OCI-LY1 (cell line): Measurements from ENCODE around the gene UBE2G1.

Source experiments
- H2AFZ ChIP-seq: fragments of 200-600 bp; sonication (generic), shearing (Covaris generic); 2 replicates; pipeline ENCODE4 v1.6.0; 2014; ENCODE audit warnings: antibody characterized with exemption, mild to moderate bottlenecking, low read length
- H3F3A ChIP-seq: fragments of 200-600 bp; sonication (generic), shearing (Covaris generic); 2 replicates; pipeline ENCODE4 v1.6.0; 2014; ENCODE audit warnings: mild to moderate bottlenecking, antibody characterized with exemption, low read length, moderate library complexity; ENCODE audit not compliant: insufficient read depth
- H3K27ac ChIP-seq: fragments of 200-600 bp; sonication (generic); 2 replicates; pipeline ENCODE4 v1.5.1; 2014; ENCODE audit warnings: low read length, mixed run types, mild to moderate bottlenecking, low read depth; ENCODE audit not compliant: poor library complexity, severe bottlenecking
- H3K27me3 ChIP-seq: fragments of 200-600 bp; sonication (generic); 2 replicates; pipeline ENCODE4 v1.6.0; 2014; ENCODE audit warnings: antibody characterized with exemption, mild to moderate bottlenecking, low read length, moderate library complexity; ENCODE audit not compliant: insufficient read depth
- H3K36me3 ChIP-seq: fragments of 200-600 bp; sonication (generic); 2 replicates; pipeline ENCODE4 v1.6.1; 2014; ENCODE audit warnings: mild to moderate bottlenecking, antibody characterized with exemption, low read length, moderate library complexity, mixed read lengths; ENCODE audit not compliant: insufficient read depth
- H3K4me1 ChIP-seq: fragments of 200-600 bp; sonication (generic); 2 replicates; pipeline ENCODE4 v1.5.1; 2014; ENCODE audit warnings: mild to moderate bottlenecking, low read length, moderate library complexity; ENCODE audit not compliant: insufficient read depth, severe bottlenecking
- H3K4me2 ChIP-seq: fragments of 200-600 bp; sonication (generic), shearing (Covaris generic); 2 replicates; pipeline ENCODE4 v1.6.1; 2014; ENCODE audit warnings: low read length
- H3K4me3 ChIP-seq: fragments of 200-600 bp; sonication (generic); 2 replicates; pipeline ENCODE4 v1.5.1; 2014; ENCODE audit warnings: low read length, low read depth, mild to moderate bottlenecking, mixed read lengths; ENCODE audit not compliant: poor library complexity, severe bottlenecking
- H3K79me2 ChIP-seq: fragments of 200-600 bp; shearing (Covaris generic); 2 replicates; pipeline ENCODE4 v1.6.1; 2016; ENCODE audit warnings: mixed run types, low read length, mixed read lengths; ENCODE audit not compliant: insufficient read depth
- H3K9ac ChIP-seq: fragments of 200-600 bp; sonication (generic), shearing (Covaris generic); 2 replicates; pipeline ENCODE4 v1.6.1; 2014; ENCODE audit warnings: mild to moderate bottlenecking, low read length, mixed read lengths
- H3K9me2 ChIP-seq: fragments of 200-600 bp; sonication (generic), shearing (Covaris generic); 2 replicates; pipeline ENCODE4 v1.6.1; 2014; ENCODE audit warnings: low read depth, mild to moderate bottlenecking, low read length, mixed read lengths
- H3K9me3 ChIP-seq: fragments of 200-600 bp; shearing (Covaris generic); 2 replicates; pipeline ENCODE4 v1.6.1; 2014; ENCODE audit warnings: low read length, mixed read lengths
- H4K20me1 ChIP-seq: fragments of 200-600 bp; sonication (generic), shearing (Covaris generic); 2 replicates; pipeline ENCODE4 v1.6.0; 2016; ENCODE audit warnings: mild to moderate bottlenecking, low read length; ENCODE audit not compliant: insufficient read depth
- EZH2 ChIP-seq: fragments of 200-600 bp; sonication (generic), shearing (Covaris generic); IDR thresholded peaks from 2 replicates; pipeline ENCODE4 v1.8.0; 2017; ENCODE audit warnings: borderline replicate concordance, mixed run types, mild to moderate bottlenecking, antibody characterized with exemption, low read length, moderate library complexity, mixed read lengths
- TF ChIP-seq, protein P1 (sequence below): fragments of 200-600 bp; sonication (generic), shearing (Covaris generic); IDR thresholded peaks from 2 replicates; pipeline ENCODE4 v1.5.1; 2017; ENCODE audit warnings: mild to moderate bottlenecking, antibody characterized with exemption, low read length, moderate library complexity, mixed read lengths

UBE2G1 gene

DNA sequence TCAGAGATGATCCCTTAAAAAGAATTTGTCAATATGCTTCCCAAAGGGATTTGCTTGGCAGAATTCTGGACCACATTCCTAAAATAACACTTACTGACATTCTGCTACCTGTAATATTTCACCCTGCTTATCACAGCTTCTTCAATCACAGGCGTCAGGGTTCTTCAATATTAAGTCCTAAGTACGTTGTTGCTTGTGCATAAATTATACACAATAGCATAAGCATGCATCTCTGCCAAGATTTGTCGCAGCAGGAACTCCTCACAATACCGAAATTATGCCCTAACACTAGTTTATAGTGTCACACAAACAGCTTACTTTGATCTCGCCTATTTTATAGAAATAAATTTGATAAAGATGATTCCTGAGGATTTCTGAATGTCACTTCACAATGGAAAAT, 48.9 kb downstream of the UBE2G1 start:
- Histone ChIP-seq H3K27ac (no peak overlapping the region), H3K4me3 (no peak overlapping the region), H2AFZ (no peak overlapping the region), H4K20me1 (no peaks in the 10 kb centered on the region; the same call in 1 of the 2 replicates), H3F3A (0 out of 2 replicates have a peak, but pooled peaks cover 4% of the 10 kb centered on the region), H3K27me3 (no peaks in the 10 kb centered on the region), H3K4me1 (peaks cover 29% of the 10 kb centered on the region), H3K36me3 (peaks cover 39% of the 10 kb centered on the region), H3K9me3 (no peaks in the 10 kb centered on the region), H3K9ac (no peak overlapping the region), H3K4me2 (no peak overlapping the region), H3K9me2 (no peaks in the 10 kb centered on the region), H3K79me2 (peaks cover 98% of the 10 kb centered on the region)
- no peak for TF ChIP-seq EZH2
- TF ChIP-seq, protein P1, sequence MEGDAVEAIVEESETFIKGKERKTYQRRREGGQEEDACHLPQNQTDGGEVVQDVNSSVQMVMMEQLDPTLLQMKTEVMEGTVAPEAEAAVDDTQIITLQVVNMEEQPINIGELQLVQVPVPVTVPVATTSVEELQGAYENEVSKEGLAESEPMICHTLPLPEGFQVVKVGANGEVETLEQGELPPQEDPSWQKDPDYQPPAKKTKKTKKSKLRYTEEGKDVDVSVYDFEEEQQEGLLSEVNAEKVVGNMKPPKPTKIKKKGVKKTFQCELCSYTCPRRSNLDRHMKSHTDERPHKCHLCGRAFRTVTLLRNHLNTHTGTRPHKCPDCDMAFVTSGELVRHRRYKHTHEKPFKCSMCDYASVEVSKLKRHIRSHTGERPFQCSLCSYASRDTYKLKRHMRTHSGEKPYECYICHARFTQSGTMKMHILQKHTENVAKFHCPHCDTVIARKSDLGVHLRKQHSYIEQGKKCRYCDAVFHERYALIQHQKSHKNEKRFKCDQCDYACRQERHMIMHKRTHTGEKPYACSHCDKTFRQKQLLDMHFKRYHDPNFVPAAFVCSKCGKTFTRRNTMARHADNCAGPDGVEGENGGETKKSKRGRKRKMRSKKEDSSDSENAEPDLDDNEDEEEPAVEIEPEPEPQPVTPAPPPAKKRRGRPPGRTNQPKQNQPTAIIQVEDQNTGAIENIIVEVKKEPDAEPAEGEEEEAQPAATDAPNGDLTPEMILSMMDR: no peak

DNA sequence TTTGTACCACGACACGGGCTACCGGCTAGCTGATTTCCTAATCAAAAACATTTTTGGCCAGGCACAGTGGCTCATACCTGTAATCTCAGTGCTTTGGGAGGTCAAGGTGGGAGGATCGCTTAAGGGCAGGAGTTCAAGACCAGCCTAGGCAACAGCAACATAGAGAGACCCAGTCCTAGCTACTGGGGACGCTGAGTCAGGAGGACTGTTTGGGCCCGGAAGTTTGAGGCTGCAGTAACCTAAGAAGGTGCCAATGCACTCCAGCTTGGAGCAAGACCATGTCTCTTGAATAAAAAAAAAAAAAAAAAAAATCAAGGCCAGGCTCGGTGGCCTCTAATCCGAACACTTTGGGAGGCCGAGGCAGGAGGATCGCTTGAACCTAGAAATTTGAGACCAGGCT, 49.8 kb downstream of the UBE2G1 start:
- no peaks in the 10 kb centered on the region for H3K9me2 ChIP-seq
- no peaks in the 10 kb centered on the region for H3K27me3 ChIP-seq
- TF ChIP-seq, protein P1: no peak
- TF ChIP-seq EZH2: no peak
- H3K79me2 ChIP-seq: peaks cover 97% of the 10 kb centered on the region
- H3K9me3 ChIP-seq: no peaks in the 10 kb centered on the region
- no peak overlapping the region for H3K4me3 ChIP-seq
- 0 out of 2 replicates have a peak, but pooled peaks cover 4% of the 10 kb centered on the region for H3F3A ChIP-seq
- no peak overlapping the region for H2AFZ ChIP-seq
- peaks cover 30% of the 10 kb centered on the region for H3K36me3 ChIP-seq
- H4K20me1 ChIP-seq: no peaks in the 10 kb centered on the region
- H3K4me1 ChIP-seq: peaks cover 29% of the 10 kb centered on the region
- no peak overlapping the region for H3K9ac ChIP-seq
- no peak overlapping the region for H3K4me2 ChIP-seq
- H3K27ac ChIP-seq: no peak overlapping the region

DNA sequence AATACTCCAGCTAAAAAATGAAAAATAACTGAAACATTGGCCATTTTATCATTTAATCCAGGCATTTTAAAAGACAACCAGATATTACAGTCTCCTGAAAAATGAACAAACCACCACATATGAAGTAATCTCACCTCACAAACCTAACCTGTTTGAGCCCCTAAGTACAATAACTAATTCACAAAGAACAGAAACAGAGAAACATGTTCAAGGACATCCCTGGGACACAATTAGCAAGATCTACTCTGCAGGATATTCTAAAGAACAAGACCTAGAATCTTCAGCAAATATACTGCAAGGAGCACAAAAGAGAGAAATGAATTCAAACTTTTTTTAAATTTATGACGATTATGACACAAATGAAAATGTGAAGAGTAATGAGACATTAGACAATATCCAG, 51.9 kb downstream of the UBE2G1 start:
- no peak for TF ChIP-seq EZH2
- TF ChIP-seq, protein P1: no peak
- Histone ChIP-seq H3K9me3 (no peaks in the 10 kb centered on the region), H3K79me2 (peaks cover 97% of the 10 kb centered on the region), H3K4me2 (no peak overlapping the region), H4K20me1 (no peaks in the 10 kb centered on the region), H3K4me1 (peaks cover 41% of the 10 kb centered on the region), H2AFZ (no peak overlapping the region), H3K27me3 (no peaks in the 10 kb centered on the region), H3F3A (no peaks in the 10 kb centered on the region), H3K36me3 (peaks cover 39% of the 10 kb centered on the region), H3K9ac (no peak overlapping the region), H3K4me3 (no peak overlapping the region), H3K27ac (no peak overlapping the region), H3K9me2 (no peaks in the 10 kb centered on the region)
